Lower leg skin (tissue), 3 donors: ENCODE results near the gene MPP4.

ENCODE experiments used
- CTCF ChIP-seq, 3 donors: fragments of 450-650 bp; IDR thresholded peaks; one replicate each; pipeline ENCODE4 v1.5.1; 2016; ENCODE audit warnings: antibody characterized with exemption in 3 of 3, mild to moderate bottlenecking in 3 of 3, moderate library complexity in 2 of 3
- POLR2A ChIP-seq, 2 donors: fragments of 450-650 bp; IDR thresholded peaks; one replicate each; pipeline ENCODE4 v1.6.1; 2016 to 2017; ENCODE audit warnings: antibody characterized with exemption in 2 of 2, mild to moderate bottlenecking in 1 of 2, moderate library complexity in 1 of 2

- no peak for TF ChIP-seq CTCF (IDR thresholded peaks at IDR 0.05)
- TF ChIP-seq POLR2A (IDR thresholded peaks at IDR 0.05) = no peak
Measured at GRCh38 chr2:201678401-201678800, 20.0 kb downstream of the MPP4 start.
